ENCODE results near the gene GPR137.
"Not testable (repeated sequence)": the region's sequence is repeated elsewhere in the genome, so short reads cannot be mapped to it uniquely, and the experiment has no call there.

DNA sequence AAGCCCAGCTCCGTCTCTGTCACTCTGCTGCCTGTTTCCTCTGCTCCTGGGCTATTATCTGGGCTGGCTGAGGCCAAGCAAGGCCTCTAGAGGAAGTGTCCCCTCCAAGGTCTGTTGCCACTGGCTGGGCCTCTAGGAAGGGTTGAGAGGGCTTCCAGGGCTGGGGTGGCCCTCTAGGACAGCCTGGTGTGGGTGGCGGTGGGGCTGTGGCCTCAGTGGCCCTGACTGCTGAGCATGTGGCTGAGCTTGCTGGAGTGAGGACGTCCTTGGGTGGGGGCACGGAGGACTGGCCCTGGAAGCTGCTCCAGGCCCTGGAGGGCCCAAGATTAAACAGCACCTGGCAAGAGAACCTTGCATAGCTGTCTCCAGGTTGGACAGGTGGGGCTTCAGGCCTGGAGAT lies 38.3 kb downstream of the GPR137 start:
- TF ChIP-seq EZH2 (IDR thresholded peaks at IDR 0.05), result not testable (repeated sequence)
- TF ChIP-seq, protein P1, sequence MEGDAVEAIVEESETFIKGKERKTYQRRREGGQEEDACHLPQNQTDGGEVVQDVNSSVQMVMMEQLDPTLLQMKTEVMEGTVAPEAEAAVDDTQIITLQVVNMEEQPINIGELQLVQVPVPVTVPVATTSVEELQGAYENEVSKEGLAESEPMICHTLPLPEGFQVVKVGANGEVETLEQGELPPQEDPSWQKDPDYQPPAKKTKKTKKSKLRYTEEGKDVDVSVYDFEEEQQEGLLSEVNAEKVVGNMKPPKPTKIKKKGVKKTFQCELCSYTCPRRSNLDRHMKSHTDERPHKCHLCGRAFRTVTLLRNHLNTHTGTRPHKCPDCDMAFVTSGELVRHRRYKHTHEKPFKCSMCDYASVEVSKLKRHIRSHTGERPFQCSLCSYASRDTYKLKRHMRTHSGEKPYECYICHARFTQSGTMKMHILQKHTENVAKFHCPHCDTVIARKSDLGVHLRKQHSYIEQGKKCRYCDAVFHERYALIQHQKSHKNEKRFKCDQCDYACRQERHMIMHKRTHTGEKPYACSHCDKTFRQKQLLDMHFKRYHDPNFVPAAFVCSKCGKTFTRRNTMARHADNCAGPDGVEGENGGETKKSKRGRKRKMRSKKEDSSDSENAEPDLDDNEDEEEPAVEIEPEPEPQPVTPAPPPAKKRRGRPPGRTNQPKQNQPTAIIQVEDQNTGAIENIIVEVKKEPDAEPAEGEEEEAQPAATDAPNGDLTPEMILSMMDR (IDR thresholded peaks at IDR 0.05), result not testable (repeated sequence)

All from neural progenitor cell (in vitro differentiated cells).